ENCODE measurements around the gene PRSS27.
A peak's percentile ranks its signal among the peaks of the same experiment; 100 is the strongest.

PRSS27 gene

GRCh38 chr16:2720064-2720457 lies at the start of gene PRSS27:
Gene PRSS27 (minus strand): TSS chr16:2720224. CDS start chr16:2720160, 64 bp downstream.
- no peak for DNase-seq

GRCh38 chr16:2769675-2770056 lies 49.6 kb upstream of the PRSS27 start:
- no peak for DNase-seq

GRCh38 chr16:2769100-2769529 lies 49.1 kb upstream of the PRSS27 start:
- no peak for DNase-seq

GRCh38 chr16:2768403-2769089 lies 48.5 kb upstream of the PRSS27 start:
- DNase-seq, result no peak

- no peak for DNase-seq
Observed at GRCh38 chr16:2767891-2768290, 47.9 kb upstream of the PRSS27 start.

GRCh38 chr16:2767140-2767731 lies 47.2 kb upstream of the PRSS27 start:
- DNase-seq, result no peak

- DNase-seq, result no peak
Observed at GRCh38 chr16:2766430-2767139, 46.6 kb upstream of the PRSS27 start.

- DNase-seq, result no peak
Observed at GRCh38 chr16:2765462-2766404, 45.7 kb upstream of the PRSS27 start.

GRCh38 chr16:2764718-2765117 lies 44.7 kb upstream of the PRSS27 start:
- no peak for DNase-seq

GRCh38 chr16:2763173-2763572 lies 43.1 kb upstream of the PRSS27 start:
- DNase-seq, result no peak

- DNase-seq, result no peak
Observed at GRCh38 chr16:2762711-2763110, 42.7 kb upstream of the PRSS27 start.

GRCh38 chr16:2761886-2762583 lies 42.0 kb upstream of the PRSS27 start:
- no peak for DNase-seq

GRCh38 chr16:2761472-2761871 lies 41.4 kb upstream of the PRSS27 start:
- no peak for DNase-seq

- no peak for DNase-seq
Observed at GRCh38 chr16:2757344-2757743, 37.3 kb upstream of the PRSS27 start.

- DNase-seq, result no peak
Observed at GRCh38 chr16:2756288-2757015, 36.4 kb upstream of the PRSS27 start.

GRCh38 chr16:2755158-2755557 lies 35.1 kb upstream of the PRSS27 start:
- no peak for DNase-seq

GRCh38 chr16:2753733-2754020 lies 33.7 kb upstream of the PRSS27 start:
- DNase-seq, result no peak

- DNase-seq, result peak; percentile 51
Observed at GRCh38 chr16:2752850-2753732, 33.1 kb upstream of the PRSS27 start.

GRCh38 chr16:2752035-2752849 lies 32.2 kb upstream of the PRSS27 start, which contains the start of gene SRRM2:
Gene SRRM2 (plus strand): TSS chr16:2752638. CDS start chr16:2756365, 3,727 bp downstream.
- DNase-seq, result peak; percentile 92

- peak; percentile 73 for DNase-seq
Observed at GRCh38 chr16:2751577-2752034, 31.6 kb upstream of the PRSS27 start.

All from GF-D8 (cell line).